Mammary epithelial cell (primary cell): ENCODE data around the gene SMARCD2.

Experiments used
- EZH2 ChIP-seq: IDR thresholded peaks from 2 replicates; pipeline ENCODE4 v1.6.1; 2012; ENCODE audit warnings: low read length, inconsistent platforms, borderline replicate concordance
- TF ChIP-seq, protein P1 (sequence below), 2 donors: IDR thresholded peaks in 1 of 2; conservative IDR thresholded peaks in 1 of 2; 2 replicates each; pipeline ENCODE4 v1.5.1; 2011 to 2012; ENCODE audit warnings: inconsistent platforms in 2 of 2, low read length in 2 of 2, mild to moderate bottlenecking in 2 of 2, control low read depth in 1 of 2, low read depth in 1 of 2; ENCODE audit not compliant: insufficient read depth in 1 of 2; ENCODE audit errors: extremely low read depth in 1 of 2

DNA sequence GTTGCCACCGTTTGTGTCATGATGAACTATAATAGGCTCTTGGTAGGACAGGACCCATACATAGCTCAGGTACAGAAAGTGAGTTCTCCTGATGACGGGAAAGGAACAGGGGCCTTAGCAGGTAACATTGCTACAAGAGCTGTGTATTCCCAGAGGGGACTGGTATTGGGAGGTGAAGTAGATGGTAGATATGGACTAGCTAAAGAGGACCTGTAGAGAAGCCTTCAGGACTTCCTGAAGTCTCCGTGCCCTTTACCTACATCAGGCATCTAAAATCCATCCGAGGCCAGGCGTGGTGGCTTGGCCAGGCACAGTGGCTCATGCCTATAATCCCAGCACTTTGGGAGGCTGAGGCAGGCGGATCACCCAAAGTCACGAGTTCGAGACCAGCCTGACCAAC, 12.7 kb upstream of the SMARCD2 start:
- TF ChIP-seq, protein P1, sequence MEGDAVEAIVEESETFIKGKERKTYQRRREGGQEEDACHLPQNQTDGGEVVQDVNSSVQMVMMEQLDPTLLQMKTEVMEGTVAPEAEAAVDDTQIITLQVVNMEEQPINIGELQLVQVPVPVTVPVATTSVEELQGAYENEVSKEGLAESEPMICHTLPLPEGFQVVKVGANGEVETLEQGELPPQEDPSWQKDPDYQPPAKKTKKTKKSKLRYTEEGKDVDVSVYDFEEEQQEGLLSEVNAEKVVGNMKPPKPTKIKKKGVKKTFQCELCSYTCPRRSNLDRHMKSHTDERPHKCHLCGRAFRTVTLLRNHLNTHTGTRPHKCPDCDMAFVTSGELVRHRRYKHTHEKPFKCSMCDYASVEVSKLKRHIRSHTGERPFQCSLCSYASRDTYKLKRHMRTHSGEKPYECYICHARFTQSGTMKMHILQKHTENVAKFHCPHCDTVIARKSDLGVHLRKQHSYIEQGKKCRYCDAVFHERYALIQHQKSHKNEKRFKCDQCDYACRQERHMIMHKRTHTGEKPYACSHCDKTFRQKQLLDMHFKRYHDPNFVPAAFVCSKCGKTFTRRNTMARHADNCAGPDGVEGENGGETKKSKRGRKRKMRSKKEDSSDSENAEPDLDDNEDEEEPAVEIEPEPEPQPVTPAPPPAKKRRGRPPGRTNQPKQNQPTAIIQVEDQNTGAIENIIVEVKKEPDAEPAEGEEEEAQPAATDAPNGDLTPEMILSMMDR (conservative IDR thresholded peaks at IDR 0.05 in 1 of 2, IDR thresholded peaks at IDR 0.05 in 1 of 2; ENCODE audit: extremely low read depth in 1 of 2, insufficient read depth in 1 of 2, low read depth in 1 of 2, low read length in 2 of 2) = no peak
- TF ChIP-seq EZH2 = no peak
